K562 (cell line): ENCODE results near the gene NOM1. TPM values are rescaled to one million over a fixed set of nuclear protein-coding genes. Genes with fewer than 3 reads are reported as not detected.

Source experiments
- CBX1 ChIP-seq: sonication (generic); IDR thresholded peaks from 2 replicates; pipeline ENCODE4 v1.6.1; 2016; ENCODE audit warnings: antibody characterized with exemption, low read depth, mild to moderate bottlenecking
- FOXA3 ChIP-seq, 2 experiments: fragments of 450-650 bp in 1 of 2; sonication (generic) in 1 of 2; formaldehyde crosslinking; IDR thresholded peaks in 1 of 2; conservative IDR thresholded peaks in 1 of 2; 2 replicates each; pipeline versions ENCODE4 v1.4.0 to v1.8.0; 2020 to 2022; ENCODE audit warnings: mild to moderate bottlenecking in 2 of 2, missing genetic modification reagents in 1 of 2
- FOXP1 ChIP-seq: sonication (generic); formaldehyde crosslinking; IDR thresholded peaks from 2 replicates; pipeline ENCODE4 v1.8.0; 2022; ENCODE audit warnings: mild to moderate bottlenecking, missing genetic modification reagents
- HOXB6 ChIP-seq: fragments of 250-450 bp; sonication (Bioruptor Pico); IDR thresholded peaks from 2 replicates; pipeline ENCODE4 v1.5.1; 2022; ENCODE audit warnings: mild to moderate bottlenecking, borderline replicate concordance
- L3MBTL2 ChIP-seq: fragments of 450-650 bp; IDR thresholded peaks from 2 replicates; pipeline ENCODE4 v1.6.1; 2016; ENCODE audit warnings: mild to moderate bottlenecking, moderate library complexity
- NCOA4 ChIP-seq: fragments of 450-650 bp; IDR thresholded peaks from 2 replicates; pipeline ENCODE4 v1.6.1; 2018; ENCODE audit warnings: mild to moderate bottlenecking; ENCODE audit not compliant: partially characterized antibody
- NR2F6 ChIP-seq: fragments of 450-650 bp; formaldehyde crosslinking; IDR thresholded peaks from 2 replicates; pipeline ENCODE4 v1.4.0; 2020; ENCODE audit warnings: mild to moderate bottlenecking
- THAP7 ChIP-seq: fragments of 250-450 bp; sonication (Bioruptor Pico); IDR thresholded peaks from 2 replicates; pipeline ENCODE4 v1.5.0; 2021
- U2AF2 ChIP-seq: fragments of 200-400 bp; formaldehyde crosslinking; optimal IDR thresholded peaks from 2 replicates; pipeline ENCODE3; 2017; ENCODE audit warnings: low read depth, mild to moderate bottlenecking, low read length
- UBTF ChIP-seq, 2 experiments: IDR thresholded peaks; 2 replicates each; pipeline ENCODE4 v1.6.1; 2012; ENCODE audit warnings: improper control_type of control experiment in 2 of 2, low read depth in 2 of 2, low read length in 2 of 2, borderline replicate concordance in 1 of 2
- XRCC4 ChIP-seq: IDR thresholded peaks from one replicate; pipeline ENCODE4 v1.6.1; 2011; ENCODE audit not compliant: insufficient read depth, insufficient read length; ENCODE audit errors: extremely low read depth
- ZC3H8 ChIP-seq: fragments of 450-650 bp; IDR thresholded peaks from 2 replicates; pipeline ENCODE4 v1.6.1; 2017
- ZNF143 ChIP-seq: sonication (generic); formaldehyde crosslinking; IDR thresholded peaks from 2 replicates; pipeline ENCODE4 v1.9.0; 2022; ENCODE audit warnings: mild to moderate bottlenecking, missing genetic modification reagents
- polyA plus RNA-seq, 8 experiments: library from polyadenylated mRNA; depleted of rRNA in 4 of 8; stranded (reverse) in 5 of 8; unstranded in 3 of 8; fragments of >200 nt; fragmentation: Nextera tagmentation in 2 of 8; fragmentation: Illumina TruSeq in 1 of 8; extraction: Ambion mirVana in 2 of 8; extraction: Trizol in 1 of 8; gene quantifications; 2 replicates each; pipeline versions ENCODE4 v1.2.1 to v1.2.3, GENCODE V29; 2011 to 2014; ENCODE audit warnings: inconsistent platforms in 1 of 8, missing spikeins in 1 of 8
- total RNA-seq, 7 experiments: library from RNA; depleted of rRNA in 6 of 7; stranded (reverse); fragments of >200 nt in 6 of 7; fragmentation: Illumina TruSeq in 2 of 7; extraction: Trizol in 2 of 7; gene quantifications; 2 replicates each; pipeline versions ENCODE4 v1.2.1 to v1.2.3, GENCODE V29; 2011 to 2021; ENCODE audit warnings: low replicate concordance in 1 of 7
- TF ChIP-seq, protein P1 (sequence below): IDR thresholded peaks from 2 replicates; pipeline ENCODE4 v1.6.1; 2011; ENCODE audit not compliant: insufficient read length; ENCODE audit errors: extremely low read depth
- TF ChIP-seq, protein P2 (sequence below): fragments of 450-650 bp; formaldehyde crosslinking; IDR thresholded peaks from 2 replicates; pipeline ENCODE4 v1.4.0; 2022; ENCODE audit warnings: missing genetic modification characterization
- TF ChIP-seq, protein P3 (sequence below): IDR thresholded peaks from 3 replicates; pipeline ENCODE4 v1.6.1; 2011; ENCODE audit warnings: borderline replicate concordance, mild to moderate bottlenecking; ENCODE audit not compliant: insufficient read length, insufficient read depth
- TF ChIP-seq, protein P4 (sequence below): fragments of 250-450 bp; sonication (Bioruptor Pico); IDR thresholded peaks from 2 replicates; pipeline ENCODE4 v1.8.0; 2021; ENCODE audit warnings: mild to moderate bottlenecking, moderate library complexity

NOM1 gene
- total and polyA plus RNA-seq, 9 of the 15 experiments (the other 6 are each of a cell fraction or from before 2014, with no cell fraction given), result 6.8 to 47.3 (median 37.4) TPM

DNA sequence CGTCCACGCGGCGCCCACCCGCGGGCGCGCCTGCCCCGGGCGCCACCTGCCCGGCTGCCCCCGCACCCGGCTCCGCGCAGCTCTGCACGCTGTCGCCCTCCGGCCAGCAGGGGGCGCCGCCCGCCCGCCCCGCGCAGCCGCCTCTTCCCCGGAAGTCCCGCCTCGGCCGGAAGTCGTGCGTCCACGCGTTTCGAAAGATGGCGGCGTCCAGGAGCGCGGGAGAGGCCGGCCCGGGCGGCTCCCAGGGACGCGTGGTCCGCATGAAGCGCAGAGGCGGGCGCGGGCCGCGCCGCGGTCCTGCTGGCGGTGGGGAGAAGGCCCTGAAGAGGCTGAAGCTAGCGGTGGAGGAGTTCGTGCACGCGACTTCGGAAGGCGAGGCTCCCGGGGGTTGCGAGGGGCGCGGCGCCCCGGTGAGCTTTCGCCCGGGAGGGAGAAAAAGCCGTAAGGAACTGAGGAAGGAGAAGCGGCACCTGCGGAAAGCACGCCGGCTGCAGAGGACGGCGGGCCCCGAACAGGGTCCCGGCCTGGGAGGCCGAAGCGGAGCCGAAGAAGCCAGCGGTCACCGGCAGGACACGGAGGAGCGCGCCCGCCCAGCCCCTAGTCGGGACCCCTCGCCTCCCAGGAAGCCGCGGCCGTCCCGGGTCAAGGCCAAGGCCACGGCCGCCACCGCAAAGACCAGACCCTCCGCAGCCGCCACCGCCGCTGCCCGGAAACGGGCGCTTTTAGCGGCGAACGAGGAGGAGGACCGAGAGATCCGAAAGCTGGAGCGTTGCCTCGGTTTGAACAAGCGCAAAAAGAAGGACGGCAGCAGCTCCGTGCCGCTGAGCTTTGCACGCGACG lies at the start of gene NOM1 (continued):
- TF ChIP-seq UBTF (IDR thresholded peaks at IDR 0.05; ENCODE audit: borderline replicate concordance in 1 of 2, low read depth in 2 of 2, low read length in 2 of 2) (peak; percentile 22 to 59; a peak in 2 of 4 replicates), L3MBTL2 (peak; percentile 82), XRCC4 (no peak), CBX1 (peak; percentile 95), NR2F6 (CRISPR knock-in tag) (no peak), HOXB6 (CRISPR knock-in tag) (no peak), U2AF2 (no peak), ZNF143 (CRISPR knock-in tag) (0 out of 2 replicates have a peak, but pooled peaks have one; percentile 31), ZC3H8 (no peak), FOXP1 (CRISPR knock-in tag) (peak; percentile 96), THAP7 (CRISPR knock-in tag) (peak; percentile 81; the same call in 1 of the 2 replicates), NCOA4 (no peak), FOXA3 (CRISPR knock-in tag; conservative IDR thresholded peaks at IDR 0.05 in 1 of 2, IDR thresholded peaks at IDR 0.05 in 1 of 2) (peak in 1 of 2 experiments; percentile 79; a peak in 2 of 4 replicates)
- TF ChIP-seq, protein P1, sequence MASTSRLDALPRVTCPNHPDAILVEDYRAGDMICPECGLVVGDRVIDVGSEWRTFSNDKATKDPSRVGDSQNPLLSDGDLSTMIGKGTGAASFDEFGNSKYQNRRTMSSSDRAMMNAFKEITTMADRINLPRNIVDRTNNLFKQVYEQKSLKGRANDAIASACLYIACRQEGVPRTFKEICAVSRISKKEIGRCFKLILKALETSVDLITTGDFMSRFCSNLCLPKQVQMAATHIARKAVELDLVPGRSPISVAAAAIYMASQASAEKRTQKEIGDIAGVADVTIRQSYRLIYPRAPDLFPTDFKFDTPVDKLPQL, result no peak
- TF ChIP-seq, protein P2, sequence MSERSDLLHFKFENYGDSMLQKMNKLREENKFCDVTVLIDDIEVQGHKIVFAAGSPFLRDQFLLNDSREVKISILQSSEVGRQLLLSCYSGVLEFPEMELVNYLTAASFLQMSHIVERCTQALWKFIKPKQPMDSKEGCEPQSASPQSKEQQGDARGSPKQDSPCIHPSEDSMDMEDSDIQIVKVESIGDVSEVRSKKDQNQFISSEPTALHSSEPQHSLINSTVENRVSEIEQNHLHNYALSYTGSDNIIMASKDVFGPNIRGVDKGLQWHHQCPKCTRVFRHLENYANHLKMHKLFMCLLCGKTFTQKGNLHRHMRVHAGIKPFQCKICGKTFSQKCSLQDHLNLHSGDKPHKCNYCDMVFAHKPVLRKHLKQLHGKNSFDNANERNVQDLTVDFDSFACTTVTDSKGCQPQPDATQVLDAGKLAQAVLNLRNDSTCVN (CRISPR knock-in tag), result no peak
- TF ChIP-seq, protein P3, sequence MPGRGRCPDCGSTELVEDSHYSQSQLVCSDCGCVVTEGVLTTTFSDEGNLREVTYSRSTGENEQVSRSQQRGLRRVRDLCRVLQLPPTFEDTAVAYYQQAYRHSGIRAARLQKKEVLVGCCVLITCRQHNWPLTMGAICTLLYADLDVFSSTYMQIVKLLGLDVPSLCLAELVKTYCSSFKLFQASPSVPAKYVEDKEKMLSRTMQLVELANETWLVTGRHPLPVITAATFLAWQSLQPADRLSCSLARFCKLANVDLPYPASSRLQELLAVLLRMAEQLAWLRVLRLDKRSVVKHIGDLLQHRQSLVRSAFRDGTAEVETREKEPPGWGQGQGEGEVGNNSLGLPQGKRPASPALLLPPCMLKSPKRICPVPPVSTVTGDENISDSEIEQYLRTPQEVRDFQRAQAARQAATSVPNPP, result no peak
- TF ChIP-seq, protein P4, sequence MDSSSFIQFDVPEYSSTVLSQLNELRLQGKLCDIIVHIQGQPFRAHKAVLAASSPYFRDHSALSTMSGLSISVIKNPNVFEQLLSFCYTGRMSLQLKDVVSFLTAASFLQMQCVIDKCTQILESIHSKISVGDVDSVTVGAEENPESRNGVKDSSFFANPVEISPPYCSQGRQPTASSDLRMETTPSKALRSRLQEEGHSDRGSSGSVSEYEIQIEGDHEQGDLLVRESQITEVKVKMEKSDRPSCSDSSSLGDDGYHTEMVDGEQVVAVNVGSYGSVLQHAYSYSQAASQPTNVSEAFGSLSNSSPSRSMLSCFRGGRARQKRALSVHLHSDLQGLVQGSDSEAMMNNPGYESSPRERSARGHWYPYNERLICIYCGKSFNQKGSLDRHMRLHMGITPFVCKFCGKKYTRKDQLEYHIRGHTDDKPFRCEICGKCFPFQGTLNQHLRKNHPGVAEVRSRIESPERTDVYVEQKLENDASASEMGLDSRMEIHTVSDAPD (CRISPR knock-in tag), result no peak
